Stimulated activated CD8-positive, alpha-beta memory T cell treated with anti-CD3 and anti-CD28 coated beads, Interleukin-7, amount 100 ng/mL, for 4 hours (primary cell): ENCODE data around the gene MUC5B.

Source experiments
- DNase-seq, 2 donors: peaks; one replicate each; pipeline ENCODE4 v3.0.0-alpha.2; 2020; ENCODE audit warnings: low read depth in 2 of 2

MUC5B gene

GRCh38 chr11:1192741-1193325 is 30.0 kb upstream of the MUC5B start:
- no peak for DNase-seq

GRCh38 chr11:1193326-1194230 is 29.3 kb upstream of the MUC5B start:
- no peak for DNase-seq

GRCh38 chr11:1194231-1194976 is 28.5 kb upstream of the MUC5B start:
- DNase-seq: no peak

- no peak for DNase-seq
Observed at GRCh38 chr11:1194977-1195681, 27.7 kb upstream of the MUC5B start.

GRCh38 chr11:1195682-1196515 is 27.0 kb upstream of the MUC5B start:
- DNase-seq: no peak

- no peak for DNase-seq
Observed at GRCh38 chr11:1196516-1197391, 26.1 kb upstream of the MUC5B start.

- no peak for DNase-seq
Observed at GRCh38 chr11:1197431-1197885, 25.4 kb upstream of the MUC5B start.

- DNase-seq: no peak
Observed at GRCh38 chr11:1197886-1198560, 24.8 kb upstream of the MUC5B start.

- no peak for DNase-seq
Observed at GRCh38 chr11:1198561-1199240, 24.2 kb upstream of the MUC5B start.

- DNase-seq: no peak
Observed at GRCh38 chr11:1199241-1199750, 23.6 kb upstream of the MUC5B start.

GRCh38 chr11:1199751-1200610 is 22.9 kb upstream of the MUC5B start:
- no peak for DNase-seq

GRCh38 chr11:1200611-1201191 is 22.2 kb upstream of the MUC5B start:
- no peak for DNase-seq

GRCh38 chr11:1201395-1202153 is 21.3 kb upstream of the MUC5B start:
- DNase-seq: no peak

GRCh38 chr11:1202154-1202775 is 20.6 kb upstream of the MUC5B start:
- no peak for DNase-seq

- DNase-seq: peak in 1 of 2 donors; percentile 31
Observed at GRCh38 chr11:1202776-1203504, 19.9 kb upstream of the MUC5B start.
